ENCODE results near the gene PURB. TPM values are rescaled to one million over a fixed set of nuclear protein-coding genes. Genes with fewer than 3 reads are reported as not detected.

The PURB gene
- total RNA-seq, 1 experiment from 2014 or later = 26.3 TPM

GRCh38 chr7:44899443-44899842 lies 14.1 kb upstream of the PURB start:
- ChIA-PET CTCF (no interaction called here), POLR2A (no interaction called here)

GRCh38 chr7:44898039-44898438 lies 12.7 kb upstream of the PURB start:
- Histone ChIP-seq H3K4me3 (ENCODE audit: low read depth, low read length) (no peak overlapping the region), H3K27me3 (replicated peaks; ENCODE audit: control insufficient read depth, insufficient read depth, low read length) (no peaks in the 10 kb centered on the region), H3K9me3 (no peaks in the 10 kb centered on the region), H3K4me1 (no peaks in the 10 kb centered on the region), H3K36me3 (ENCODE audit: control insufficient read depth, insufficient read depth, low read length) (no peaks in the 10 kb centered on the region)
- POLR2A ChIA-PET = no interaction called here
- no TSS peak for BruUV-seq (replicated peaks)
- no peak for TF ChIP-seq CTCF (IDR thresholded peaks at IDR 0.05; ENCODE audit: insufficient read depth in 1 of 2, low read depth in 1 of 2, low read length in 1 of 2, severe bottlenecking in 1 of 2, unreplicated experiment in 1 of 2)
- peaks cover 2% of the 10 kb centered on the region for H3K27me3 Mint-ChIP-seq (ENCODE audit: insufficient read depth, unreplicated experiment)
- H3K9me3 Mint-ChIP-seq (ENCODE audit: unreplicated experiment) = no peaks in the 10 kb centered on the region
- no peak overlapping the region for H3K27ac Mint-ChIP-seq (ENCODE audit: unreplicated experiment)
- no peak overlapping the region for H3K4me3 Mint-ChIP-seq (ENCODE audit: unreplicated experiment)
- no peaks in the 10 kb centered on the region for H3K36me3 Mint-ChIP-seq (ENCODE audit: insufficient read depth, unreplicated experiment)
- no peaks in the 10 kb centered on the region for H3K4me1 Mint-ChIP-seq (ENCODE audit: low read depth, unreplicated experiment)
- intact Hi-C loops (cut with micrococcal nuclease; ENCODE audit: unreplicated experiment) = no loop called here
- CTCF ChIA-PET = no interaction called here
- no peak for DNase-seq

More at GRCh38 chr7:44899443-44899842, 14.1 kb upstream of the PURB start:
- Mint-ChIP-seq H3K4me1 (ENCODE audit: low read depth, unreplicated experiment) (no peaks in the 10 kb centered on the region), H3K9me3 (ENCODE audit: unreplicated experiment) (no peaks in the 10 kb centered on the region), H3K4me3 (ENCODE audit: unreplicated experiment) (no peak overlapping the region), H3K27me3 (ENCODE audit: insufficient read depth, unreplicated experiment) (peaks cover 2% of the 10 kb centered on the region), H3K27ac (ENCODE audit: unreplicated experiment) (no peak overlapping the region), H3K36me3 (ENCODE audit: insufficient read depth, unreplicated experiment) (no peaks in the 10 kb centered on the region)
- H3K36me3 ChIP-seq (ENCODE audit: control insufficient read depth, insufficient read depth, low read length) = no peaks in the 10 kb centered on the region
- no peak for TF ChIP-seq CTCF (IDR thresholded peaks at IDR 0.05; ENCODE audit: insufficient read depth in 1 of 2, low read depth in 1 of 2, low read length in 1 of 2, severe bottlenecking in 1 of 2, unreplicated experiment in 1 of 2)
- H3K27me3 ChIP-seq (replicated peaks; ENCODE audit: control insufficient read depth, insufficient read depth, low read length) = no peaks in the 10 kb centered on the region
- no peak overlapping the region for H3K4me3 ChIP-seq (ENCODE audit: low read depth, low read length)
- H3K4me1 ChIP-seq = no peaks in the 10 kb centered on the region
- BruUV-seq (replicated peaks) = no TSS peak
- intact Hi-C loops (cut with micrococcal nuclease; ENCODE audit: unreplicated experiment) = no loop called here
- H3K9me3 ChIP-seq = no peaks in the 10 kb centered on the region
- no peak for DNase-seq

- no TSS peak for BruUV-seq (replicated peaks)
- intact Hi-C loops (cut with micrococcal nuclease; ENCODE audit: unreplicated experiment) = no loop called here
- no peak for TF ChIP-seq CTCF (IDR thresholded peaks at IDR 0.05; ENCODE audit: insufficient read depth in 1 of 2, low read depth in 1 of 2, low read length in 1 of 2, severe bottlenecking in 1 of 2, unreplicated experiment in 1 of 2)
- H3K4me3 Mint-ChIP-seq (ENCODE audit: unreplicated experiment) = no peak overlapping the region
- H3K27ac Mint-ChIP-seq (ENCODE audit: unreplicated experiment) = no peak overlapping the region
- no peaks in the 10 kb centered on the region for H3K36me3 Mint-ChIP-seq (ENCODE audit: insufficient read depth, unreplicated experiment)
- H3K4me1 Mint-ChIP-seq (ENCODE audit: low read depth, unreplicated experiment) = no peaks in the 10 kb centered on the region
- CTCF ChIA-PET = no interaction called here
- no peaks in the 10 kb centered on the region for H3K4me1 ChIP-seq
- H3K9me3 Mint-ChIP-seq (ENCODE audit: unreplicated experiment) = no peaks in the 10 kb centered on the region
- no peak overlapping the region for H3K4me3 ChIP-seq (ENCODE audit: low read depth, low read length)
- no peaks in the 10 kb centered on the region for H3K27me3 ChIP-seq (replicated peaks; ENCODE audit: control insufficient read depth, insufficient read depth, low read length)
- H3K9me3 ChIP-seq = no peaks in the 10 kb centered on the region
- no peak for DNase-seq
- peaks cover 2% of the 10 kb centered on the region for H3K27me3 Mint-ChIP-seq (ENCODE audit: insufficient read depth, unreplicated experiment)
- no peaks in the 10 kb centered on the region for H3K36me3 ChIP-seq (ENCODE audit: control insufficient read depth, insufficient read depth, low read length)
- POLR2A ChIA-PET = no interaction called here
Observed at GRCh38 chr7:44897309-44897708, 12.0 kb upstream of the PURB start.

All from Caco-2 (cell line).